GM18511 (cell line): Measurements from ENCODE around the gene COLGALT1.
"Not testable (repeated sequence)": the region's sequence is repeated elsewhere in the genome, so short reads cannot be mapped to it uniquely, and the experiment has no call there.

Source experiments
- ATAC-seq: cut with Tn5 transposase; IDR thresholded peaks from one replicate; pipeline ENCODE4 v1.9.1; 2021; ENCODE audit warnings: mild to moderate bottlenecking, moderate library complexity; ENCODE audit not compliant: unreplicated experiment

Gene COLGALT1

GRCh38 chr19:17555480-17555928 is at the start of gene COLGALT1:
Gene COLGALT1, plus strand, starts transcription at chr19:17555649. Its CDS starts 65 bp downstream, at chr19:17555714.
- peak; percentile 93 for ATAC-seq

GRCh38 chr19:17506745-17507144 is 48.7 kb upstream of the COLGALT1 start:
- no peak for ATAC-seq

GRCh38 chr19:17508558-17508933 is 46.9 kb upstream of the COLGALT1 start:
- ATAC-seq: not testable (repeated sequence)

GRCh38 chr19:17510220-17510993 is 45.0 kb upstream of the COLGALT1 start:
- no peak for ATAC-seq

GRCh38 chr19:17511724-17512573 is 43.5 kb upstream of the COLGALT1 start:
- peak; percentile 74 for ATAC-seq

GRCh38 chr19:17512574-17512939 is 42.9 kb upstream of the COLGALT1 start:
- no peak for ATAC-seq

GRCh38 chr19:17515408-17516149 is 39.9 kb upstream of the COLGALT1 start:
- no peak for ATAC-seq

- ATAC-seq: no peak
Measured at GRCh38 chr19:17517898-17518297, 37.6 kb upstream of the COLGALT1 start.

- not testable (repeated sequence) for ATAC-seq
Measured at GRCh38 chr19:17518654-17519053, 36.8 kb upstream of the COLGALT1 start.

GRCh38 chr19:17519967-17520366 is 35.5 kb upstream of the COLGALT1 start:
- ATAC-seq: no peak

GRCh38 chr19:17520865-17521264 is 34.6 kb upstream of the COLGALT1 start:
- no peak for ATAC-seq

- peak; percentile 85 for ATAC-seq
Measured at GRCh38 chr19:17522988-17523872, 32.2 kb upstream of the COLGALT1 start.

- no peak for ATAC-seq
Measured at GRCh38 chr19:17524651-17525050, 30.8 kb upstream of the COLGALT1 start.

- ATAC-seq: no peak
Measured at GRCh38 chr19:17525141-17525540, 30.3 kb upstream of the COLGALT1 start.

GRCh38 chr19:17526922-17527321 is 28.5 kb upstream of the COLGALT1 start:
- no peak for ATAC-seq

- no peak for ATAC-seq
Measured at GRCh38 chr19:17527326-17527725, 28.1 kb upstream of the COLGALT1 start.

GRCh38 chr19:17528610-17529009 is 26.8 kb upstream of the COLGALT1 start:
- no peak for ATAC-seq

GRCh38 chr19:17529239-17530158 is 25.9 kb upstream of the COLGALT1 start:
- no peak for ATAC-seq

- no peak for ATAC-seq
Measured at GRCh38 chr19:17530586-17530985, 24.9 kb upstream of the COLGALT1 start.
